Neural progenitor cell (in vitro differentiated cells): ENCODE measurements around the gene GASK1A.

ENCODE experiments used
- EZH2 ChIP-seq: fragments of 200-600 bp; sonication (generic); IDR thresholded peaks from 2 replicates; pipeline ENCODE4 v1.6.1; 2017; ENCODE audit warnings: antibody characterized with exemption, mild to moderate bottlenecking, moderate library complexity
- TF ChIP-seq, protein P1 (sequence below): fragments of 200-600 bp; sonication (generic); IDR thresholded peaks from 2 replicates; pipeline ENCODE4 v1.5.1; 2017; ENCODE audit warnings: antibody characterized with exemption, mild to moderate bottlenecking

DNA sequence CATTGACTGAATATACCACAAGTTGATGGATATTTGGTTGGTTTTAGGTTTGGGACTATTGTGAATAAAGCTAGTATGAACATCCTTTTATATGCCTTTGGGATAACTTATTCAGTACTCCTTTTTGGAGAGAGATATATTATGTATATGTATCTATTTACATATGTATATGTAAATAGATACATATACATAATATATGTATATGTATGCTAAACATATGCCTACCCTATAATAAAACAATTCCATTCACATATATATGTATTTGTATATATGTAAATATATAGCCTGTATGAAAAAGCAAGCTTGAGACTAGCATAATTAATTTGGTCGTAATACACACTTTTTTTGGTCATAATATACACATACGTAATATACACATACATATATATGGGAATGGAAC is 15.8 kb upstream of the GASK1A start:
- TF ChIP-seq, protein P1, sequence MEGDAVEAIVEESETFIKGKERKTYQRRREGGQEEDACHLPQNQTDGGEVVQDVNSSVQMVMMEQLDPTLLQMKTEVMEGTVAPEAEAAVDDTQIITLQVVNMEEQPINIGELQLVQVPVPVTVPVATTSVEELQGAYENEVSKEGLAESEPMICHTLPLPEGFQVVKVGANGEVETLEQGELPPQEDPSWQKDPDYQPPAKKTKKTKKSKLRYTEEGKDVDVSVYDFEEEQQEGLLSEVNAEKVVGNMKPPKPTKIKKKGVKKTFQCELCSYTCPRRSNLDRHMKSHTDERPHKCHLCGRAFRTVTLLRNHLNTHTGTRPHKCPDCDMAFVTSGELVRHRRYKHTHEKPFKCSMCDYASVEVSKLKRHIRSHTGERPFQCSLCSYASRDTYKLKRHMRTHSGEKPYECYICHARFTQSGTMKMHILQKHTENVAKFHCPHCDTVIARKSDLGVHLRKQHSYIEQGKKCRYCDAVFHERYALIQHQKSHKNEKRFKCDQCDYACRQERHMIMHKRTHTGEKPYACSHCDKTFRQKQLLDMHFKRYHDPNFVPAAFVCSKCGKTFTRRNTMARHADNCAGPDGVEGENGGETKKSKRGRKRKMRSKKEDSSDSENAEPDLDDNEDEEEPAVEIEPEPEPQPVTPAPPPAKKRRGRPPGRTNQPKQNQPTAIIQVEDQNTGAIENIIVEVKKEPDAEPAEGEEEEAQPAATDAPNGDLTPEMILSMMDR: no peak
- TF ChIP-seq EZH2: no peak
